NCI-H1417 (cell line): Measurements from ENCODE around the gene NPC1L1.
"Not testable (repeated sequence)": the region's sequence is repeated elsewhere in the genome, so short reads cannot be mapped to it uniquely, and the experiment has no call there.

Experiments
- DNase-seq, 3 experiments: peaks; one replicate each; lab custom pipeline; 2025; lab: John Stamatoyannopoulos, UW

The NPC1L1 gene

GRCh38 chr7:44535348-44536064 lies 5.6 kb downstream of the NPC1L1 start:
- no peak for DNase-seq

DNA sequence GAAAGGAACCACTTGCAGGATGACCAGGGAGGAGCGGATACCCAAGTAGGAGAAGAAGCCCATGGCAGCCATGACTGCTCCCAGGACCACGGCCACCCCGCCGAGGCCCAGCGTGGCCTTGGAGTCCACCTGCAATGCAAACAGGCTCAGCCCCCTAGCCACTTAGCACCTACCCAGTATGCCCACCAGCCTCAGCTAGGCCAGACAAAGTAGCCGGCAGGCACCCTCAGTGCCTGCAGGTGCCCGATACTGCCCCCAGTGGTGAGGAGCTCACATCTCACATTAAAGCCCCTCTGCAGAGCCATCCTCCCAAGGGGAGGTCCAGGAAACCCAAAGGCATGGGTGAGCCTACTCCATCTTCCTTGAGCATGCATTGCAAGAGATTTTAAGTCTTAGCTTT lies 6.6 kb downstream of the NPC1L1 start:
- peak in 2 of 3 experiments; percentile 11 to 23 for DNase-seq

DNA sequence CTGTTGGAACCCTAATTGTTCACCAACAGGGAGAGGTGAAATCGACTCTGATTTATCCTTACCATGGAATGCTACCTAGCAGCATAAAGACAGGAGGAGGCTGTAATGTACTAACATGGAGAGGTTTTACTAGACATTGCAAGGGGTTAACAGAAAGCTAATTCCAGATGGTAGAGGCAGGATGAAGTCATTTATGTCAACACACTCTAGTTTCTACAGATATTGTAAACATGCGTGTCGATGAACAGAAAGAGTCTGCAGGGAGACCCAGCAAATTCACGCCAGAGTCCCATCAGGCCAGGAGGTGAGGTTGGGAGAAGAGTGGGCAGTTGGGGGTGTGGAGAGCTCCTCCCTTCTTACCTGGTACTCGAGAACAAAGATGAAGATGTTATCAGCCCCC lies 7.0 kb downstream of the NPC1L1 start:
- peak in 2 of 3 experiments; percentile 29 to 52 for DNase-seq

DNA sequence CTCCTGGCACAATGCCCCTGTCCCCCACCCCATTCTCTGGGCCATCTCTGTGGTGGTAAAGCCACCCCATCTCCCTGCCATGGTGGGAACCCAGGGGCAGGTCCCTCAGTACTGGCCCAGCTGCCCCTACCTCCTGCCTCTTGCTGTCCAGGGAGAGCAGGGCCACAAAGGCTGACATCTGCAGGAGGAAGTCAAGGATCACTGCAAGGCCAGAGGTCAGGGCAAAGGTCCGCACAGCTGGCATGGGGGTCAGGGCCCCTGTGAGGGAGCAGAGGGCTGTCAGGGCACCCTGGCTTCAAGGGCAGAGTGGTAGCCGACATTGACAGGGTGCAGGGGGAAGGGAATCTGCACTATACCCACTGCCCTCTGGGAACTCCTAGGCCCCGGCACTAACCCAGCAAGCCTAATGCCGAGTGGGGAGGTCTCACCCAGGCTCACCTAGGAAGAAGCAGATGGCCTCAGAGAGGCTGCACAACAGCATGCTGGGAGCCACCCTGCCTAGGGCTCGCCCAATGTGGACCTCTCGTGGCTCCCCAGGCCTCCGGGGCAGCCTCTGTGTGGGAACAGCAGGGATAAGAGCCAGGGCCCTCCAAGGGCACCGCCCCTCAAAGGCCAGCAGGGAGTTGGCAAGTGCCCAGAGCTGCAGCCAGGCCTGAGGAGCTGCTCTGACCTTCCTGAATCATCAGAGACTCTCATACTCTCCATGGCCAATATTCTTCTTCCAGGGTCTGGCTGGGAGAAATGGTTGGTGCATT lies 7.7 kb downstream of the NPC1L1 start:
- DNase-seq = peak in 2 of 3 experiments; percentile 29 to 52

DNA sequence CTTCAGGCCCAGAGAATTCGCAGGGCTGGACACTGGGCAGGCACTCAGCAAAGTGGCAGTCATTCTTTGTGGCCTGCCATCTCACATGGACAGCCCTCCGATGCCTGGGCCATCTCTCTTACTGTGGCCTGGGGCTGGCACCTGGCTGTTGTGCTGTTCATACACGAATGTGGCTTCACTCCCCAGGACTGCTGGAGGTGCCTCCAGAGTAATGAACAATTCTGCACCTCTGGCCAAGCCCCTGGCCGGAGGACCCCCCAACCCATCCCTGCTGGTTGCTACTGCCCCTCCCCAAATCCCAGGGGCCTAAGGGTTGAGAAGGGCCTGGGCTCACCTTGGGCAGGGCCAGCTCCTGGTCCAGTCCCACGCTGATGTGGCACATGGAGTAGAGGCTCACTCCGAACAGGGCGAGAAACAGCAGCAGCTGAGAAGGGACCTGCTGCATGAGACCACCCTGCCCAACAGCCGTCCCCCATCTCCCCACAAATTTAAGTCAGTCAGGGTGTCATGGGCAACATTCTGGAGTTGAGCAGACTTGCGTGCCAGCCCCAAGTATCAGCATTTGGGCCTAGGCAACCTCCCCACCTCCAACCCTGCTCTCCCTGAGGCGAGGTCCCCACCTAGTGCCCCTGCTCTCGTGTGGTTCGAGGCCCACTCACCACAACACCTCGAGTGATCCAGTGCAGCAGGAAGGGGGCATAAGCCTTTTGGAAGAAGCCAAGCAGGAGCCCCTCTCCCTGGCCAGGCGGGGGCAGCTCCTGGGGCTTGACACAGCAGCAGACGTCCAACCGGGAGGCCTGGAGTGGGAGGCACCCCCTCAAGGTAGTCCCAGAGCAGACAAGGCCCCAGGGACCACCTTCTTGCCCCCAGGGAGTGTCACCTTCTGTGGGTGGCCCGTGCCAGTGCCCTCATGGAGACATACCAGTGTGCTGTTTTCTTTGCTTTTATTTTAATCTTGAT lies 9.4 kb downstream of the NPC1L1 start:
- DNase-seq = no peak

DNA sequence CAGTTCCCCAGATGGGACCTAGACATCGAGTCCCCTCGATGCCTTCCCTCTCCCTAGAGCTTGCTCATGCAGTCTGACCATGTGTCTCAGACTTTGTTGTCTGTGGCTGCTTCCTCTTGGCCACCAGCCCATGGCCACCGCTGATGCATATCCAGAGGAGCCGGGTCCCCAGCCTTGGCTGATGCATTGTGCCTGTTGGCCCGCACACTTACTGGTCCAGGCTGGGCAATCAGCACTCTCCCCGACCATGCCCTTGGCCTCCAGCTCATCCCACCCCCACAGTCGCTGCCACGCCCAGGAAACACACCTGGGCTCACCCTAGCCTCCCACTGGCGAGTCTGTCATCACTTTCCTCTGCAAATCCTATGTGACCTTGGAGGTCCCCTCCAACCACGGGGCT lies 10.1 kb downstream of the NPC1L1 start:
- no peak for DNase-seq

DNA sequence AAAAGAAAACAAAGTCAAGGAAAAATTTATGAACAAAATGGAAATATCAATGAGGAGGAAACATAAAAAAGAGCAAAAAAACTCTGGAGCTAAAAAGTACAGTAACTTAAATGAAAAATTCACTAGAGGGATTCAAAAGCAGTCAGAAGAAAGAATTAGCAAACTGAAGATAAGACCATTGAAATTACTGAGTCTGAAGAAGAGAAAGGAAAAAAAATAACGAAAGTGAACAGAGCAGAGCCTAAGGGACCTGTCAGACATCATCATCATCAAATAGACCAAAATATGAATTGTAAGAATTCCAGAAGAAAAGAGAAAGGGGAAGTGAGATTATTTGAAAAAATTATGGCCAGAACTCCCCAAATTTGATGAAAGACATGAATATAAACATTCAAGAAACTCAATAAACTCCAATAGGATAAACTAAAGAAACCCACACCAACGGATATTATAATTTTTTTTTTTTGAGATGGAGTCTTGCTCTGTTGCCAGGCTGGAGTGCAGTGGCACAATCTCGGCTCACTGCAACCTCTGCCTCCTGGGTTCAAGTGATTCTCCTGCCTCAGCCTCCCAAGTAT lies 16.2 kb downstream of the NPC1L1 start:
- DNase-seq = no peak

- no peak for DNase-seq
These were observed 18.8 kb downstream of the NPC1L1 start for GRCh38 chr7:44522315-44522714.

DNA sequence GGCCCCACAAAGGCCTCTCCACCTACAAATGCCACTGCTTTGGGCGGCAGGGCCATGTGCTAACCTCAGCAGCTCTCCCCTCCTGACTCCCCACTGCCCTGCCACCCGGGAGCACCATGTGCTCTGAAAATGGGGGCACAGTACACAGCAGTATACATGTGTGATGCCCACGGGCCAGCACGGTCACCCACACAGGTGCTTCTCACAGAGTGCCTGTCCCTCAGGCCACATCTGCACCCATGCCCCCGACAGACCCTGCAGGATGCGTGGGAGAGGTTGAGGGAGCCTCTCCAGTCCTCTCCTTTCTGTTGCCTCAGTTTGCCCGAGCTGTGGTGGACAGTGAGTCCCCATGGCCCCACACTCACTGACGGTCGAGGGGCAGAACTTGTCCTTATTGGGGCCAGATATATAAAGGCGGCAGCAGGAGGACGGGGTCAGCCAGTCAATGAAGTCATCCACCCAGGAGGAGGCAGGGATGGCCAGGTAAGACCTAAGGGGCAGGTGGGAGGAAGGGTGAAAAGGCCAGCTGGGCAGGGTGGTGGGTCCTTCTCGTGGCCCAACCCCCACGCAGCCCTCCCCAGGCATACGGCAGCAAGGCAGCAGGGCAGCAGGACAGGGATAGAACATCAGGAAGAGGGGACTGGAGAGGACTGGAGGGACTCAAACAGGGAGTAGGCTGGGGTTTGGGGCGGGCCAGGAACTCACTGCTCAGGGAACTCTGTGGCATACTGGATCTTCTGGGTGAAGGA lies 19.6 kb downstream of the NPC1L1 start:
- DNase-seq = no peak

- no peak for DNase-seq
These were observed 20.6 kb downstream of the NPC1L1 start for GRCh38 chr7:44520574-44520973.

DNA sequence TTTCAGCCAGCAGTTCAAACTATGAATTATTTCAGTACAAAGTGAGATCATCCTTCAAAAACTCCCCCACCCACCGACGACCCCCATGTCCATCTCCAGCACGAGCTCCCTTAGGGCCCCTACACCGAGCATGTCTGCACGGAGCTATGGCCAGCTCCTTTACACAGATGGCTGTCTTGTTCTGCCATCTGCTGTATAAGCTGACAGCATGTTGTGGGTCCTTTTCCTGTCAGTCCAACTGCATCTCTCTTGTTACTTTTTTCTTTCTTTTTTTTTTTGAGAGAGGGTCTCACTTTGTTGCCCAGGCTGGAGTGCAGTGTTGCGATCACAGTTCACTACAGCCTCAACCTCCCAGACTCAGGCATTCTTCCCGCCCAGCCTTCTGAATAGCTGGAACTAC lies 21.6 kb downstream of the NPC1L1 start:
- no peak for DNase-seq

DNA sequence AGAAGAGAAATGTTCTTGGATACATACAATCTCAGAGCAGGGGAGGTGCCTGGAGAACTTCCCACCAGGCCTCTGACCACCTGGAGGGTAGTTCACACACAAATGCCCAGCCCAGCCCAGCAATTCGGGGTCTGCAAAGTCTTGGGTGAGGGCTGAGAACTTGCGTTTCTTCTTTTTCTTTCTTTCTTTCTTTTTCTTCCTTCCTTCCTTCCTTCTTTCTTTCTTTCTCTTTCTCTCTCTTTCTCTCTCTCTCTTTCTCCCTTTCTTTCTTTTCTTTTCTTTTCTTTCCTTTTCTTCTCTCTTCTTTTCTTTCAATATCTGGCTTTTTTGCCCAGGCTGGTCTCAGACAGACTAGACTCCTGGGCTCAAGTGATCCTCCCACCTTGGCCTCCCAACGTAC lies 22.4 kb downstream of the NPC1L1 start:
- DNase-seq = no peak

DNA sequence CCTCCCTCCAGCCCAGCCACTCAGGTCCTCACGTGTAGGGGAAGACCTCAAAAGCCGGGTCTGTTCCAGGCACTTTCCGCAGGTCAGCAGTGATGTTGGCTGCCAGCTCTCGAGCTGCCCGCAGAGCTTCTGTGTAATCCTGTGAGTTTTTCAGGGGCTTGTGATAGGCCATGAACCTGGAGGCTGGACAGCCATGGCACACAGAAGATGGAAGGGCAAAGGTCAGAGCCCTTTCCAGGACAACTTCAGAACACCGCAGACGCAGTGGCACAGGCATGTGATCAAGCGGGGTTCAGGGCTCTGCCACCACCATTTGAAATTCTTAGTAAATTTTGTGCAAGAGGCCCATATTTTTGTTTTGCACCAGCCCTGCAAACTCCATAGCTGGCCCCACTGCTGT lies 24.0 kb downstream of the NPC1L1 start:
- DNase-seq = no peak

- no peak for DNase-seq
These were observed 25.4 kb downstream of the NPC1L1 start for GRCh38 chr7:44515590-44516268.

DNA sequence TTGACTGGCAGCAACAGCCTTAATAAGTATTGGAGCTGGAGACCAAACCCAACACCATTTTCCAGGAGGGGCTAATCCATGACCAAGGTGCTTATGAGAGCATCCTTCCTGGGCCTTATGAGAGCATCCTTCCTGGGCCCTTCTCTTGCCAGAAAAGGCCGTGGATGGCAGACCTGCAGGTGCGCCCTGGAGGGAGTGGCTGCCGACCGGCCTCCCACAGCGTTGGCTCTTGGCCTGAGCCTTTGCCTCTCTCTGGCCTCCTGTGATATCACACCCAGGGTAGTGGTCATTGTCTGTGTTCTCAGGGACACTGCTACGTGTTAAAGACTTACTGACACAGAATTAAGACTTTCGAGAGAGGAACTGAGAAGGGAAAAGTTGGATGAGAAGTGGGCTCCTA lies 28.4 kb downstream of the NPC1L1 start:
- DNase-seq = no peak

GRCh38 chr7:44511863-44512468 lies 29.2 kb downstream of the NPC1L1 start:
- no peak for DNase-seq

DNA sequence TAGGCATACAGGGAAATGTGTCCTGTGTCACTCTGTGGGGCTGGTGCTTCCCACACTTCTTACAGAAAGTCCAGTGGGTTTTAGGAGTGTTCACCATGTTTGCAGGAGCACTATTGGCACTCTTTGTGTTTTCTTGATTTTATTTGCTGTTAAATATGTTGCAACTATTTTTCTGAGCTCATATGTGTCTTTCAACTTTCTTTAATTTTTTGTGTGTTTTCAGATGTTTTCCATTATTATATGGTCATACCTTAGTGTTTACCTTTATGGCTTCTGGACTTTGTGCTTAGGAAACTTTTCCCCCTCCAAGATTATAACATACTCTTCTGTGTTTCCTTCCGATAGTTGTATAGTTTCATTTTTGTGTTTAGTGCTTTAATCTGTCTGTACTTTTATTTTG lies 29.9 kb downstream of the NPC1L1 start:
- no peak for DNase-seq

GRCh38 chr7:44508328-44509030 lies 32.7 kb downstream of the NPC1L1 start:
- DNase-seq = no peak

DNA sequence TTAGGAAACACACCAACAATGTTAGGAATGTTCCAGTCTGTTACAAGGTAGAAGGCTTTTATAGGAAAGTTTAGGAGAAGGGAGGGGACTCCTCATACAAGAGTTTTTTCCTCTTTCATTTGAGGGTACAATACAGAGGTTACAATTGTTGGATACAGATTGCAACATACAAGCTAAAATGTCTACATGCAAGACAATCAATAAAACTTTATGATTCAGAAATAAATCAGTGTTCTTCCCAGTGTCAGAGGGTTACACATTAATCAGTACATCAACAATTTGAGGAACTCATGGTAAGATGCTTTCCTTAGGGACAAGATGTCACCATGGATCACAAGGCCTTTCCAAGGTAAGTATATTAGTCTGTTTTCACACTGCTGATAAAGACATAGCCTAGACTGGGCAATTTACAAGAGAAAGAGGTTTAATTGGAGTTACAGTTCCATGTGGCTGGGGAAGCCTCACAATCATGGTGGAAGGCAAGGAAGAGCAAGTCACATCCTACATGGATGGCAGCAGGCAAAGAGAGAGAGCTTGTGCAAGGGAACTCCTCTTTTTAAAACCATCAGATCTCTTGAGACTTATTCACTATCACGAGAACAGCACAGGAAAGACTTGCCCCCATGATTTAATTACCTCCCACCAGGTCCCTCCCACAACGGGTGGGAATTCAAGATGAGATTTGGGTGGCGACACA lies 34.4 kb downstream of the NPC1L1 start:
- DNase-seq = not testable (repeated sequence)
